ENCODE results near the gene ADGRE2.

DNA sequence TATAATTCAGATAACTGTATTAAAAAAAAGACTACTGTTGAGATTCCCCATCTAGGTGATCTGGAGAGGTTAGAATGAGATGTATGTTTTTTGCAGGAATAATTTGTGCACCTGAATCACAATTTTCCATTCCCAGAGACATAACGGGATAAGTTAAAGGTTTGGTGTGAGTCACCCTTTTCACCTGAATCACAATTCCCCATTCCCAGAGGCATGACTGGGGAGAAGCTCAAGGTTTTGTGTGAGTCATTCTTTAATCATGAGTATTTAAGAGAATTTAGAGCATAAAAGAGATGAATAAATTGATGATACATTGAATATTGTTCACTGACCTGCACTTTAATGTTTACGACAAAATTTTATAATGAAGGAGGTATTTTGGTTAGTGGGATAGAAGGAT is 47.6 kb upstream of the ADGRE2 start:
- TF ChIP-seq, protein P1, sequence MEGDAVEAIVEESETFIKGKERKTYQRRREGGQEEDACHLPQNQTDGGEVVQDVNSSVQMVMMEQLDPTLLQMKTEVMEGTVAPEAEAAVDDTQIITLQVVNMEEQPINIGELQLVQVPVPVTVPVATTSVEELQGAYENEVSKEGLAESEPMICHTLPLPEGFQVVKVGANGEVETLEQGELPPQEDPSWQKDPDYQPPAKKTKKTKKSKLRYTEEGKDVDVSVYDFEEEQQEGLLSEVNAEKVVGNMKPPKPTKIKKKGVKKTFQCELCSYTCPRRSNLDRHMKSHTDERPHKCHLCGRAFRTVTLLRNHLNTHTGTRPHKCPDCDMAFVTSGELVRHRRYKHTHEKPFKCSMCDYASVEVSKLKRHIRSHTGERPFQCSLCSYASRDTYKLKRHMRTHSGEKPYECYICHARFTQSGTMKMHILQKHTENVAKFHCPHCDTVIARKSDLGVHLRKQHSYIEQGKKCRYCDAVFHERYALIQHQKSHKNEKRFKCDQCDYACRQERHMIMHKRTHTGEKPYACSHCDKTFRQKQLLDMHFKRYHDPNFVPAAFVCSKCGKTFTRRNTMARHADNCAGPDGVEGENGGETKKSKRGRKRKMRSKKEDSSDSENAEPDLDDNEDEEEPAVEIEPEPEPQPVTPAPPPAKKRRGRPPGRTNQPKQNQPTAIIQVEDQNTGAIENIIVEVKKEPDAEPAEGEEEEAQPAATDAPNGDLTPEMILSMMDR (conservative IDR thresholded peaks at IDR 0.05; ENCODE audit: low read depth, low read length), result no peak
- TF ChIP-seq EZH2phosphoT487 (IDR thresholded peaks at IDR 0.05; ENCODE audit: borderline replicate concordance, low read length), result no peak

All from PC-3 (cell line).